Neural progenitor cell (in vitro differentiated cells): Measurements from ENCODE around the gene SPINDOC. TPM values are rescaled to one million over a fixed set of nuclear protein-coding genes. Genes with fewer than 3 reads are reported as not detected.

ENCODE experiments used
- DNase-seq: peaks from one replicate; pipeline ENCODE4 v3.0.0-alpha.2; 2016; ENCODE audit warnings: low spot score
- H2AFZ ChIP-seq: fragments of 200-600 bp; sonication (generic); replicated peaks from 2 replicates; pipeline ENCODE4 v1.6.1; 2016; ENCODE audit warnings: antibody characterized with exemption
- H3F3A ChIP-seq: fragments of 200-600 bp; sonication (generic); 2 replicates; pipeline ENCODE4 v1.6.1; 2016; ENCODE audit warnings: antibody characterized with exemption, low read depth
- H3K27ac ChIP-seq: fragments of 200-600 bp; sonication (generic); 2 replicates; pipeline ENCODE4 v1.5.1; 2016; ENCODE audit warnings: mild to moderate bottlenecking
- H3K27me3 ChIP-seq: fragments of 200-600 bp; sonication (generic); 2 replicates; pipeline ENCODE4 v1.6.1; 2016; ENCODE audit warnings: mild to moderate bottlenecking, moderate library complexity
- H3K36me3 ChIP-seq: fragments of 200-600 bp; sonication (generic); 2 replicates; pipeline ENCODE4 v1.5.1; 2016
- H3K4me1 ChIP-seq: fragments of 200-600 bp; sonication (generic); 2 replicates; pipeline ENCODE4 v1.6.1; 2016; ENCODE audit warnings: mixed run types
- H3K4me2 ChIP-seq: fragments of 200-600 bp; sonication (generic); 2 replicates; pipeline ENCODE4 v1.6.1; 2016
- H3K4me3 ChIP-seq: fragments of 200-600 bp; sonication (generic); 2 replicates; pipeline ENCODE4 v1.5.1; 2016
- H3K79me2 ChIP-seq: fragments of 200-600 bp; sonication (generic); 2 replicates; pipeline ENCODE4 v1.6.1; 2016; ENCODE audit warnings: low read depth
- H3K9ac ChIP-seq: fragments of 200-600 bp; sonication (generic); 2 replicates; pipeline ENCODE4 v1.6.1; 2016
- H3K9me3 ChIP-seq: fragments of 200-600 bp; sonication (generic); 2 replicates; pipeline ENCODE4 v1.5.1; 2016; ENCODE audit warnings: low read depth
- H4K20me1 ChIP-seq: fragments of 200-600 bp; sonication (generic); 2 replicates; pipeline ENCODE4 v1.6.1; 2016; ENCODE audit warnings: low read depth
- H3K27ac Mint-ChIP-seq: 3 replicates; pipeline ENCODE4 v1.8.0; 2021; ENCODE audit warnings: mixed read lengths
- H3K27me3 Mint-ChIP-seq: 2 replicates; pipeline ENCODE4 v1.8.0; 2022; ENCODE audit warnings: low read depth, mild to moderate bottlenecking, inconsistent platforms, moderate library complexity, mixed read lengths; ENCODE audit not compliant: insufficient read depth
- H3K36me3 Mint-ChIP-seq: 3 replicates; pipeline ENCODE4 v1.8.0; 2021; ENCODE audit warnings: mixed read lengths
- H3K4me1 Mint-ChIP-seq: 3 replicates; pipeline ENCODE4 v1.8.0; 2021; ENCODE audit warnings: mixed read lengths
- H3K4me3 Mint-ChIP-seq: 3 replicates; pipeline ENCODE4 v1.8.0; 2021; ENCODE audit warnings: mild to moderate bottlenecking, moderate library complexity, mixed read lengths
- H3K9me3 Mint-ChIP-seq: 3 replicates; pipeline ENCODE4 v1.8.0; 2020; ENCODE audit warnings: mixed read lengths
- EZH2 ChIP-seq: fragments of 200-600 bp; sonication (generic); IDR thresholded peaks from 2 replicates; pipeline ENCODE4 v1.6.1; 2017; ENCODE audit warnings: antibody characterized with exemption, mild to moderate bottlenecking, moderate library complexity
- EZH2phosphoT487 ChIP-seq: fragments of 200-600 bp; sonication (generic); IDR thresholded peaks from 2 replicates; pipeline ENCODE4 v1.6.1; 2017; ENCODE audit warnings: antibody characterized with exemption
- total RNA-seq: library from RNA; depleted of rRNA; stranded (reverse); fragments of >200 nt; gene quantifications from 2 replicates; pipeline ENCODE4 v1.2.3, GENCODE V29; 2015; ENCODE audit warnings: low replicate concordance
- TF ChIP-seq, protein P1 (sequence below): fragments of 200-600 bp; sonication (generic); IDR thresholded peaks from 2 replicates; pipeline ENCODE4 v1.5.1; 2017; ENCODE audit warnings: antibody characterized with exemption, mild to moderate bottlenecking

SPINDOC gene
- total RNA-seq, 1 donor from 2014 or later: 27.2 TPM

DNA sequence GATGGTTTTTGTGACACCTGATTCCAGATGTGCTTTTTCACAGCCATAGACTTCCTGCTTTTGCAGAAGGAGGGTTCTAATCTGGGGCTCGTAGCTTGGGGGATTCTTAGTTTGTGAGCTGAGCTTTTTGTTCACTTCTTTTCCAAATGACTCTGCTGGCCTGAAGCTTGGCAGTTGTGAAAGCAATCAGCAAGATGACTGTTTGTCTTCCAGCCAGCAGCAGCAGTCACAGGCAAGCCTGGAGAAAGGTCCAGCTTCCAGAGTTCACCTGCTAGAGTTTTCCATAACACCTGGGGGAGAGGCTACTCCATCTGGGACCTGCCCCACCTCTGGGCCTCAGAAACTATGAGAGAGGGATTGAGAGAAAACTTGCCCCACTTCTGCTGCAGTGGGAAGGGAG, 29.8 kb downstream of the SPINDOC start:
- H3K4me3 ChIP-seq: no peak overlapping the region
- Mint-ChIP-seq H3K4me3 (no peak overlapping the region), H3K4me1 (peaks cover 46% of the 10 kb centered on the region), H3K9me3 (no peaks in the 10 kb centered on the region), H3K36me3 (peaks cover 7% of the 10 kb centered on the region), H3K27ac (no peak overlapping the region), H3K27me3 (peaks cover 4% of the 10 kb centered on the region)
- H3K79me2 ChIP-seq: peaks cover 89% of the 10 kb centered on the region
- no peak for DNase-seq
- no peak overlapping the region for H2AFZ ChIP-seq
- peak overlapping the region; percentile 9 for H3K27ac ChIP-seq
- H3F3A ChIP-seq: peaks cover 16% of the 10 kb centered on the region
- H3K36me3 ChIP-seq: no peaks in the 10 kb centered on the region
- peaks cover 88% of the 10 kb centered on the region for H4K20me1 ChIP-seq
- peak overlapping the region; percentile 93 for H3K4me2 ChIP-seq
- H3K9me3 ChIP-seq: no peaks in the 10 kb centered on the region
- no peak overlapping the region for H3K9ac ChIP-seq
- no peak for TF ChIP-seq EZH2phosphoT487
- TF ChIP-seq EZH2: no peak
- TF ChIP-seq, protein P1, sequence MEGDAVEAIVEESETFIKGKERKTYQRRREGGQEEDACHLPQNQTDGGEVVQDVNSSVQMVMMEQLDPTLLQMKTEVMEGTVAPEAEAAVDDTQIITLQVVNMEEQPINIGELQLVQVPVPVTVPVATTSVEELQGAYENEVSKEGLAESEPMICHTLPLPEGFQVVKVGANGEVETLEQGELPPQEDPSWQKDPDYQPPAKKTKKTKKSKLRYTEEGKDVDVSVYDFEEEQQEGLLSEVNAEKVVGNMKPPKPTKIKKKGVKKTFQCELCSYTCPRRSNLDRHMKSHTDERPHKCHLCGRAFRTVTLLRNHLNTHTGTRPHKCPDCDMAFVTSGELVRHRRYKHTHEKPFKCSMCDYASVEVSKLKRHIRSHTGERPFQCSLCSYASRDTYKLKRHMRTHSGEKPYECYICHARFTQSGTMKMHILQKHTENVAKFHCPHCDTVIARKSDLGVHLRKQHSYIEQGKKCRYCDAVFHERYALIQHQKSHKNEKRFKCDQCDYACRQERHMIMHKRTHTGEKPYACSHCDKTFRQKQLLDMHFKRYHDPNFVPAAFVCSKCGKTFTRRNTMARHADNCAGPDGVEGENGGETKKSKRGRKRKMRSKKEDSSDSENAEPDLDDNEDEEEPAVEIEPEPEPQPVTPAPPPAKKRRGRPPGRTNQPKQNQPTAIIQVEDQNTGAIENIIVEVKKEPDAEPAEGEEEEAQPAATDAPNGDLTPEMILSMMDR: no peak
- no peaks in the 10 kb centered on the region for H3K27me3 ChIP-seq
- H3K4me1 ChIP-seq: peaks cover 46% of the 10 kb centered on the region

DNA sequence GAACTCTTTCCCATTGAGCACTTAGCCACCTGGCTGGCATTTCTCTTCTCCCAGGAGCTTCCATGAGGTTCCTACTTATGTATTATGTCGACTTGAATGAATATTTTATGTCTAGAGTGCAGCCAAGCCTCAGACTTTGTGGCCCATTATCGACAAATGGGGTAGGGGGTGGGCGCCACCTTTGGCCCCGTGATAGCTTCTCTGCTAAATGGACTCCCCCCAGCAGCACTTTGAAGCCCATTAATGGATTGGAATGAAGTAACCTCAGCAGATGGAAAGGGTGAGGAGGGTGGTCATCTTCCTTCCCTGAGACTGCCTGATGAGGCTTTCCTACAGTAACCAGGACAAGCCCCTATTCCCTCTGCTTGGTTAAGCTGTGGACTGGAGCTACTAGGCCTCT, 31.6 kb downstream of the SPINDOC start:
- H3K9me3 ChIP-seq: no peaks in the 10 kb centered on the region
- no peak overlapping the region for H3K27ac ChIP-seq
- H3K27me3 ChIP-seq: no peaks in the 10 kb centered on the region
- peaks cover 43% of the 10 kb centered on the region for H3K4me1 ChIP-seq
- Mint-ChIP-seq H3K9me3 (no peaks in the 10 kb centered on the region), H3K4me3 (no peak overlapping the region), H3K27ac (no peak overlapping the region), H3K36me3 (peaks cover 17% of the 10 kb centered on the region), H3K4me1 (peaks cover 45% of the 10 kb centered on the region), H3K27me3 (peaks cover 7% of the 10 kb centered on the region)
- H3F3A ChIP-seq: peaks cover 13% of the 10 kb centered on the region
- no peak overlapping the region for H2AFZ ChIP-seq
- no peak overlapping the region for H3K4me3 ChIP-seq
- H3K4me2 ChIP-seq: no peak overlapping the region
- peaks cover 93% of the 10 kb centered on the region for H4K20me1 ChIP-seq
- H3K79me2 ChIP-seq: peaks cover 100% of the 10 kb centered on the region
- no peaks in the 10 kb centered on the region for H3K36me3 ChIP-seq
- no peak for DNase-seq
- peak overlapping the region; percentile 8 for H3K9ac ChIP-seq
- TF ChIP-seq, protein P1: no peak
- TF ChIP-seq EZH2phosphoT487 (no peak), EZH2 (no peak)

DNA sequence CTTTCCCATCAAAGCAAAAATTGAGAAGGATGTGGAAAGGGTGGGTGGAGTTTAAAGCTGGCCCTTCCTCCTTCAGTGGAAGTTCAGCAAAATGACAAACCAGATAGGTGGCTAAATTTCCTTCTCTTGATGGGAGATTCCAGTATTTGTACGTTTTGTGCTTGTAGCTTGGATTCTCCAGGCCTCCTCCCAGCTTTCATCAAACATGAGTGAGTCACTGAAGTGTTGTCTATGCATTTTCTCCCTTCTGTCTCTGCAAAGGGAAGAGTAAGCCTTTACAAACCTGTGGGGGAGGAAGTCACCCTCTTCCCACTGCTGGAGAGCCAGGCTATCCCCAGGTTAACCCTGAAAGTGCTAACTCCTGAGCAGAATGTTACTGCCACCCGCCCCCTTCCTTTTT, 32.0 kb downstream of the SPINDOC start:
- peaks cover 42% of the 10 kb centered on the region for H3K4me1 ChIP-seq
- H3K27me3 ChIP-seq: no peaks in the 10 kb centered on the region
- H4K20me1 ChIP-seq: peaks cover 90% of the 10 kb centered on the region
- no peaks in the 10 kb centered on the region for H3K9me3 ChIP-seq
- H3K79me2 ChIP-seq: peaks cover 99% of the 10 kb centered on the region
- no peak overlapping the region for H3K4me3 ChIP-seq
- Mint-ChIP-seq H3K4me1 (peaks cover 42% of the 10 kb centered on the region), H3K4me3 (no peak overlapping the region), H3K9me3 (no peaks in the 10 kb centered on the region), H3K27me3 (peaks cover 7% of the 10 kb centered on the region), H3K36me3 (peaks cover 17% of the 10 kb centered on the region), H3K27ac (no peak overlapping the region)
- H3K9ac ChIP-seq: peak overlapping the region; percentile 8
- peaks cover 11% of the 10 kb centered on the region for H3F3A ChIP-seq
- no peak for DNase-seq
- H3K4me2 ChIP-seq: no peak overlapping the region
- TF ChIP-seq EZH2: no peak
- no peak for TF ChIP-seq EZH2phosphoT487
- TF ChIP-seq, protein P1: no peak
- no peak overlapping the region for H3K27ac ChIP-seq
- no peaks in the 10 kb centered on the region for H3K36me3 ChIP-seq
- H2AFZ ChIP-seq: no peak overlapping the region
